CD4-positive, alpha-beta T cell treated with Interleukin-10 for 1 hour (primary cell): ENCODE measurements around the gene KLF16.
A peak's percentile ranks its signal among the peaks of the same experiment; 100 is the strongest.
"Not testable (repeated sequence)": the region's sequence is repeated elsewhere in the genome, so short reads cannot be mapped to it uniquely, and the experiment has no call there.

ENCODE experiments used
- DNase-seq: peaks from one replicate; pipeline ENCODE4 v3.0.0-alpha.2; 2020

Gene KLF16

GRCh38 chr19:1863328-1863637, at the start of gene KLF16:
KLF16 (minus strand) TSS chr19:1863579; CDS start chr19:1863497, 82 bp downstream.
- no peak for DNase-seq

- DNase-seq = no peak
These were observed 49.6 kb upstream of the KLF16 start for GRCh38 chr19:1912760-1913505.

- no peak for DNase-seq
These were observed 48.6 kb upstream of the KLF16 start for GRCh38 chr19:1911995-1912394.

GRCh38 chr19:1911098-1911497, 47.7 kb upstream of the KLF16 start:
- DNase-seq = no peak

- DNase-seq = no peak
These were observed 46.8 kb upstream of the KLF16 start for GRCh38 chr19:1910177-1910576.

- DNase-seq = no peak
These were observed 46.3 kb upstream of the KLF16 start for GRCh38 chr19:1909761-1910080.

GRCh38 chr19:1908364-1908678, 44.9 kb upstream of the KLF16 start:
- no peak for DNase-seq

GRCh38 chr19:1907563-1908363, 44.4 kb upstream of the KLF16 start:
- no peak for DNase-seq

- DNase-seq = no peak
These were observed 43.7 kb upstream of the KLF16 start for GRCh38 chr19:1906985-1907562.

GRCh38 chr19:1905863-1906375, 42.5 kb upstream of the KLF16 start:
- no peak for DNase-seq

- DNase-seq = peak; percentile 99
These were observed 41.9 kb upstream of the KLF16 start, which contains the start of the genes ADAT3 and SCAMP4 for GRCh38 chr19:1905110-1905862. ADAT3 (plus strand) TSS chr19:1905399; CDS start chr19:1912048, 6,649 bp downstream. SCAMP4 (plus strand) TSS chr19:1905399; CDS start chr19:1915020, 9,621 bp downstream.

GRCh38 chr19:1904860-1905109, 41.4 kb upstream of the KLF16 start:
- DNase-seq = no peak

- DNase-seq = no peak
These were observed 39.5 kb upstream of the KLF16 start for GRCh38 chr19:1902923-1903322.

GRCh38 chr19:1901940-1902404, 38.6 kb upstream of the KLF16 start:
- no peak for DNase-seq

GRCh38 chr19:1896508-1896907, 33.1 kb upstream of the KLF16 start:
- no peak for DNase-seq

- DNase-seq = no peak
These were observed 30.4 kb upstream of the KLF16 start for GRCh38 chr19:1893791-1894190.

GRCh38 chr19:1889907-1890306, 26.5 kb upstream of the KLF16 start:
- no peak for DNase-seq

- DNase-seq = no peak
These were observed 25.0 kb upstream of the KLF16 start for GRCh38 chr19:1888385-1888784.

GRCh38 chr19:1886360-1886759, 23.0 kb upstream of the KLF16 start:
- DNase-seq = not testable (repeated sequence)

GRCh38 chr19:1885398-1886119, 22.2 kb upstream of the KLF16 start, which contains the start of gene ABHD17A:
ABHD17A (minus strand) TSS chr19:1885496; CDS start chr19:1881566, 3,930 bp downstream.
- peak; percentile 95 for DNase-seq

GRCh38 chr19:1884719-1885334, 21.4 kb upstream of the KLF16 start:
- no peak for DNase-seq

GRCh38 chr19:1884291-1884718, 20.9 kb upstream of the KLF16 start:
- peak; percentile 72 for DNase-seq
